Stimulated activated CD8-positive, alpha-beta memory T cell treated with anti-CD3 and anti-CD28 coated beads, Interleukin-12 subunit alpha, Interleukin-12 subunit beta, amount 100 ng/mL, for 24 hours (primary cell): ENCODE measurements around the gene STXBP5L.
A peak's percentile ranks its signal among the peaks of the same experiment; 100 is the strongest.
"Not testable (repeated sequence)": the region's sequence is repeated elsewhere in the genome, so short reads cannot be mapped to it uniquely, and the experiment has no call there.

Experiments
- DNase-seq: peaks from one replicate; pipeline ENCODE4 v3.0.0-alpha.2; 2020; ENCODE audit errors: extremely low read depth

The STXBP5L gene

DNA sequence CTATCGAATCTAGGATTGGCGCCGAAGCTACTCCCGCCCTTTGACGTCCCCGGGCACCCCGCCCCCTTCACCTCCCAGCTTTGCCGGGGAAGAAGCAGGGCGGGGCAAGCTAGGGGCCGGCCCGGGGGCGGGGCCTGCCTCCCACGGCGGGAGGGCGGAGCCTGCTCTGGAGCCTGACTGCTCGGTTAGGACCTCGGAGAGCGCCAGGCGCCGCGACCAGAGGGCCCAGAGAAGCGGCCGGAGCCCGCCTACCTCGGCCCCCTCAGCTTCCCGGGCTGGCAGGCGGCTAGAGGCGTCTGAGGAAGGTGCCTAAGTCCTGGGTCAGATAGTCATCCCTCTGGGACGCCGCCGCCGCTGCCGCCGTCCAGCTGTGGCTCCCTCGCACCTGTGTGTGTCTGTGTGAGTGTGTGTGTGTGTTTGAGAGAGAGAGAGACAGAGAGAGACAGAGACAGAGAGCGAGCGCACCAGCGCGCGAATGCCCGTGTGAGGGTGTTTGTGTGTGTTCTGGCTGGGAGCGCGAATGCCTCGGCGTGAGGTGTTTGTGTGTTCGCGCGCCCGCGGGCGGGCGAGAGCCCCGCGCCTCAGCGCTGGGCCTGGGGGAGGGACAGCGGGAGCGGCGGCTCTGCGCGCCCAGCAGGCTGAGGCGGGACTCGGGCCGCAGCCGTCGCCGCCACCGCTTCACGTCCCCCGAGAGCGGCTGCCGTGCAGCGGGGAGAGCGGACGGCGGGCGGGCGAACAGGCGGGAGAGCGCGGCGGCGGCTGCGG, at the start of gene STXBP5L:
STXBP5L (plus strand) TSS at position 176 of the 765 bp plus-strand sequence. CDS start 1,374 bp downstream, outside the sequence.
- peak; percentile 23 for DNase-seq

DNA sequence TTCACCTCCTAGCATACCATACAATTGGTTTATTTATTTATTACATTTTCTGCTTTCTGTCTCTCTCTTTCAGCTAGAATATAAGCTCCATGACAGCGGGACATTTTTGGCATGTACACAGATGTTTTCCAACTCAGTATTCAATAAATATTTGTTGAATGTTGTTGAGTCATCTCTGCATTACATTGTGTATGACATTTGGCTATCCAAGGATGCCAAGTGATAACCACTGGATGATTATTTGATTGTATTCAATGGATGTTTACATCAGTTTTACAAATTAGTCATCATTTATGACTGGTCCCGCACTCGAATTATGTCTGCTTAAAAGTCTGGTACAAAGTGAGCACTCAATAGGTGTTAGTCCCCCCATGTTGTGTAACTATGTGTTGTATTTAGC, 49.5 kb upstream of the STXBP5L start:
- no peak for DNase-seq

DNA sequence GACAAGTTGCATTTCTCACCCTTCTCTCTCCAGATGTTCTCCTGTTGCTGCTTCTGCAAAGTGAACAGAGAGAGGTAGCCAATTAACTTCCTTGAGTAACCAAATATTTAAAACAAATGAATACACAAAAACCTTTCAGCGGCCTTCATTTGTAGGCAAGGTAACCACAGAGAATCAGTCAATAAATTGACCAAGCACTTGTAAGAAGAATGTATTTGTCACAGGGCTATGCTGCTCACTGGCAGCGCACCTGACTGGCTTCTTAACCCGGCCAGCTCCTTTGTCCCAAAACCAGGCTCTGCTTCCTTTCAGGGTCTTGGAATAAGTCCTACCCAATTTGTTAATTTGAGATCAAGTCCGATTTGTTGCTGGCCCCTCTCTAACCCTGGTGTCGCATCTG, 43.5 kb upstream of the STXBP5L start:
- no peak for DNase-seq

DNA sequence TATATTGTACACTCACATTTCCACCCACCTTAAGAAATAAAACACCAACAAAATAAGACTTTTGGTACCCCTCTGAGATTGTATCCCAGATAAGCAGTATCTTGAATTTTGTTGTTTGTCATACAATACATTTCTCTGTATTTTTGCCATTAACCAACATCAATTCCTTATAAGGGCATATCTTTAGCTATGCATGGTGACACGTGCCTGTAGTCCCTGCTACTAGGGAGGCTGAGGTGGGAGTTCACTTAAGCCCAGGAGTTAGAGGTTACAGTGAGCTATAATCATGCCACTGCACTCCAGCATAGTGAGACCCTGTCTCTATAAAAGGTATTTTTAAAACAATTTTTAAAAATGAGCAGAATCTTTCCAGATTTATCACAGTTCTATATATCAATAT, 32.5 kb upstream of the STXBP5L start:
- DNase-seq, result no peak

GRCh38 chr3:120875989-120876388, 32.0 kb upstream of the STXBP5L start:
- no peak for DNase-seq

DNA sequence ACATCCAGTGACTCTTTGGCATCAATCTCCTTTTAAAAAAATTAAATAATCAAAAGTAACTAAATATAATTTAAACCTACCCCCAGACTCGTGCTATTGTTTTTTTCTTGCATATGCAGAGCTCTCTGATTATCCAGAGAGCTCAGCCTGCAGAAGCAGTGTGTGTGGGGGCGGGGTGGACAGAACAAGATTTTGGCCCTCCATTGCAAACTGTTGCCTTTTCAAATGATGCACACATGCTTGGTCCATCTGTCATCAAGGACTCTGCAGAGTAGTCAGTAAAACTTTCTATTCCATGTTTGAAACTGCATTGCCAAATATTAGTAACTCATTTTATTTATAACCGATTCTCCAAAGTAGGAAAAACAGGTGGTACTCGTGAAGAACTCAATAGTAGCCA, 28.6 kb upstream of the STXBP5L start:
- no peak for DNase-seq

DNA sequence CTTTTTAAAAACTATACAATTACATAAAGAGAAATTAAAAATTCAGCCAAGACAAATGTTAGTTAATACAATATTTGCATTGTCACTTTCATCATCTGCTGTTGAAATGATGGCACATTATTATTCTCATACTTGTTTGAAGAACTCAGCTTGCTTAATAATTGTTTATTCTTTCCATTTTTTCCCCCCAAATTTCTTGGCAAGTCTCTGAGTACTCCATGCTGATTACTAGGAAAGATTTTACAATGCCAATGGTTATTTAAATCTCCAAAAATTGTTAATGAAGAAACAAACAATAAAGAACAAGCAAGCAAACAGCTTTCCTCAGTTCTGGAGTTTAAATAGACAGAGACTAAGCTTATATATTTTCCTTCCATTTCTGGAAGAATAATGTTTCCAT, 15.1 kb upstream of the STXBP5L start:
- no peak for DNase-seq

DNA sequence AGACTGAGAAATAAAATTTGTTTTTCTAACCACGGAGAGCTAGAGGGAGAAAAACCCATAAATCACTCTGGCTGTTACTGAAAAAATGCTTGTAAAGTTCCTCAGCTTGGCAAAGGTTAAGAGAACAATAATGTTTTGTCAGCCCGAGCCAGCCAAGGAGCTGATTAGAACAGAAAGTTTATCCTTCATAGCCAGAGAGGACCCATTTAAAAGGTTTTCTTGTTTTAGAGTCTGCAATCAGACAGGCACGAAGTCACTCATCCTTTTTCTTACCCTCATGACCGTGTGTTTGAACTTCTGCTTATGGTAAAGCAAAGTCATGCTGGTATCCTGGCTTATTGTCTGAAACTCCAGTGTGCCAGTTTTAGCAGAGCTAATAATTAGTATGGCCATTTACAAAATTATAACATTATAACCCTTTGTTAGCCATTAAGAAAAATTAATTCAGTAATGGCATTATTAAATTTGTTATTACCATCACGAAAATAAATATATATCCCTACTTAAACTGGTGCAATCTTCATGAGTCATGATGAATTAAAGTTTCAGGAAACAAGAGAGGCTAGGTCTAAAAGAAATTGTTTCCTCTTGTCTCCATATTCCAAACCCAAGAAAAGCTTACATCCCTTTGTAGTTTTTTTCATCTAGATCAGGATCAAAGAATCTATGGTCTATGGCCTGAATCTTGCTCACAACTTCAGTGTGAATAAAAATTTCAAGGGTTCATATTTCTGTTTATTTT, 13.5 kb upstream of the STXBP5L start:
- DNase-seq, result no peak

GRCh38 chr3:120901716-120902115, 6.3 kb upstream of the STXBP5L start:
- DNase-seq, result not testable (repeated sequence)

DNA sequence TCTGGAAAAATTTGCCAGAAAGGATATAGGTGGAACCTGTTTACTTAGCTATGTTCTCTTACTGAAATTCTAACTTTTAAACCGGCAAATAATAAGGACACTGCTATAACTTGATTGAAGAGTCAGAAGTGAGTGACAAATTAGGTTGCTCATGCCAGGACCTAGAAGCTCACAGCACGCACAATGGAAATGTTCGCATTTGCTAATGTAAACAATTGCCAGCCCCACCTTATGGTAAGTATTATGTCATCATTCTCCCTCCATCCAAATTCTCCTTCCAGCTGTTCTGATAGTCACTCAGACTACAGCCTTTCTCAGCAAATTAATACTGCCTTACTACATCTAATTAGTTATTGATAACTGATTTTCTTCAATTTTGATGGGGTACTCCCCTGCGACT, 4.8 kb upstream of the STXBP5L start:
- DNase-seq, result no peak

DNA sequence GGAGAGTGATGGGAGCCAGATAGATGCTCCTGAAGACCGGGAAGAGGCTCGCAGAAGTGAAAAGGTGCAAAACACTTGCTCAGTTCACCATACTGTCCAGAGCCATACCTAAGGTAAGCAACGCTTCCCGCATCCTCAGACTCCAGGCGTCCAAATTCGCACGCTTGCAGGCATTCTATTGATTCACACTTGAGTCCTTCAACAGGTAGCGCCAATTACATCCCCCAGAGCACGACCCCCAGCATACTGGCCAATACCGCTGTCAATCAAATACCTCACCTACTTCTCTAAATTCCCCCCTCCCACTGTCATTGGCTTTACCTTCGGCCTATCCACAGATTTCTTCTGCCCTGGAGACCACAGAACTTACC, 361 bp upstream of the STXBP5L start:
- DNase-seq, result no peak

DNA sequence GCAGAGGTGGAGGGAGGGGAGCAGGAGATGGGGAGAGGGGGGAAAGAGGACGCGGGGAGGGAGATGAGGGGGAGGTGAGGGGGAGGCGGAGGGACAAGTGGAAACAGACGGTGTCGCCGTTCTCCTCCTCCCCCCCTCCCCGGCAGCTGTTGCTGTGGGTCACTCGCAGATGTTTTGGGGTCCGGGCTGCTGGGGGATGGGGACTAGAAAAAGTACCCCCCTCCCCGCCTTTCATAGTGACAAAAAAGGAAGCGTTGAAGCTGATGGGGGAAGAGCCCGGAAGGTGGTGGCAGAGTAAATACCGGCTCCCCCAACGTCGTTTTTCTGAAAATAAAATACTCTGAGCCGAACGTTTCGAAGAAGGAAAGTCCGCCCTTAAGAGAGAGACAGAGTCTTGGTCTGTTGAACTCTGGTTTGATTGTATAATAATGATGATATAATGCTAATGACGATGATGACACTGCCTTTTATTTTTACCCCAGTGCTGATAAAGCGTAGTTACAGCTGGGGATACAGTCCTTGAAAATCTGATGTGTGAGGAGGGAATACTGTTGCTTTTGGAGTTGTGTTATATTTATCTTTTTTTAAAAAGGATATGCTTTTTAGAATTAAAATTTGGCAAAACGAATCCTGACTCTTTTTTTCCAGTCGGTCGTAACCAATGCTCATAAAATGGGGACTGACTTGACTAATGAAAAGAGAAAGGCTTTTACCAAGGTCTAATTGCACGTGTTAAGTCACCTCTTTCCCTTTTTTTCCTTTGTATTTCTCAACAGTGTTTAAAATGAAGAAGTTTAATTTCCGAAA, 993 bp downstream of the STXBP5L start:
- DNase-seq, result no peak

GRCh38 chr3:120909602-120909878, 1.5 kb downstream of the STXBP5L start:
- DNase-seq, result no peak

DNA sequence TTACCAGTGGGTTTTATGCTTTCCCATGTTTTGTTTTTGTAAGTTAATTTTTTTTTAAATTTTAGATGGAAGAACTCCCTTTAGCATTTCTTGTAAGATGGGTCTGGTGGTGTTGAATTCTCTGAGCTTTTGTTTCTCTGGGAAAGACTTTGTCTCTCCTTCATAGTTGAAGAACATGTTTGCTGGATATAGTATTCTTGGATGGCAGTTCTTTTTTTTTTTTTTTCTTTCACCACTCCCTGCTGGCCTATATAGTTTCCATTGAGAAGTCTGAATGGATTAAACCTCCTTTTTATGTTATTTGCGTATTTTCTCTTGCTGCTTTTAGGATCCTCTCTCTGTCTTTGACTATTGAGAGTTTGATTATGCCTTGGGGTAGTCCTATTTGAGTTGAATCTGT, 18.1 kb downstream of the STXBP5L start:
- DNase-seq, result no peak

DNA sequence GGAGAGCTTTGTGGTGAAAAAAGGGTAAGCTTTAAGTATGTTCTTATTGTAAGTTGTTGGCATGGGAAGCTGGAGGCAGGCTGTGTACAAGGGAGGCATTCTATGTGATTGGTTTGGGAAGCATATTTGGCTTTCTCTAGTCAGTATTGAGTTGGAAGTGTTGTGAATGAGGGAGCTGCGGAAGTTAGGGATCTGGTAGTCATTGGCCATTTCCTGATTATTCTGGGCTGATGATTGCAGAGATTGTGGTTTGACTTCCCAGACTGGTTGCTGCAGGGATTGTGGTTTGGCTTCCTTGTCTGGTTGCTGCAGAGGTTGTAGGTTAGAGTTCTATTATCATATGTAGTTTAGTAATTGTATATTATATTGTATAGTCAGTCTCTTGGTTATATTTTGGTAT, 21.0 kb downstream of the STXBP5L start:
- DNase-seq, result no peak

DNA sequence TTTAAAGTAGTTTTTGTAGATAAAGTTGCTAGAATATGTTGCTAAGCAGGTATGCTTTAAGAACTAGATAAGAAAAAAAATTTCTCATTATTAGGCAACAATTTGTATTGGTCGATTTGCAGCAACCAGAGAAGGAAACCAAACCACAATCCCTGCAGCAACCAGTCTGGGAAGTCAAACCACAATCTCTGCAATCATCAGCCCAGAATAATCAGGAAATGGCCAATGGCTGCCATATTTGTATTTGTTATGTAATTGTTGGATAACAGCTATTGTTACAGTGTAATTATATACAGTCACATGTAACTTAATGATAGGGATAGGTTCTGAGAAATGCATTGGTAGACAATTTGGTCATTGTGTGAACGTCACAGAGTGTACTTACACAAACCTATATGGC, 23.6 kb downstream of the STXBP5L start:
- no peak for DNase-seq

DNA sequence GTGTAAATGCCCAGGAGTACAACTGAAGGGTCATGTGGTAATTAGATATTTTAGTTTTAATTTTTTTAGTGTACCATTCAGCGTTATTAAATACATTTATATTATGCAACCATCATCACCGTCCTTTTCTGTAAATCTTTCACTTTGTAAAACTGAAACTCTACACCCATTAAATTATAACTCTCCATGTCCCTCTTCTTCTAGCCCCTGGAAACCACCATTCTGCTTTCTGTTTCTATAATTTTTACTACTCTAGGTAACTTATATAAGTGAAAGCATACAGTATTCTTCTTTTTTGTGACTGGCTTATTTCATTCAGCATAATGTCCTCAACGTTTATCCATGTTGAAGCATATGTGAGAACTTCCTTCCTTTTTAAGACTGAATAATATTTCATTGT, 48.1 kb downstream of the STXBP5L start:
- no peak for DNase-seq

DNA sequence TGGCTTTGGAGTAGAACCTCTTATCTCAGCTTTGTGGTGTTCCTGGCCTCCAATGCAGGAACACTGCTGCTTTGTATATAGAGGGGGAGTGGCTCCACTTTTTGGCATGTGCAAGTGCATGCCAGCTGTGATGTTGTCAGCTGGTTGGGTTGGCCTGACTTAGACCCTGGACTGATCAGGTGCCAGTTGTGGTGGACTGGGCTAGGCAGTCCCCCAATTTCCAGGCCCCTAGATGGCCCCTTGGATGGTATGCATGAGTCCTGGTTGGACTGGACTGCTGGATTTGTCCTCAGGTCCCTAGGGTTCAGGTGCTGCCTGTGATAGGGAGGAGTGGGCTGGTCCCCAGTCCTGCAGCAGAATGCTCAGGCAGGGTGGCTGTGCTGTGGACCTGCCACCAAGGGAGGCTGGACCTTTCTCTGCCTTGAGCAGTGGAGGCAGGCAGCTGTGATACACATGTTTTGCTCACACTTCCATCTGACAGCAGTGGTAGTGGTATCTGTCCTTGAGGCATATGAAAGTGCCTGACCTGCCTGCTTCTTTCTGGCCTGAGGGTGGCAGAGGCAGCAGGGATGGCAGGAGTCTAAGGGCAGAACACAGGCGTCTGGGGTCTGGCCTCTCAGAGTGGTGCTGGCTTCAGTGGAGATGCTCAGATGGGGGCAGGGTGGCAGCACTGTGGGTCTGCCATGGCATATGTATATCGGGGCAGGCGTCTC, 74.8 kb downstream of the STXBP5L start:
- DNase-seq, result no peak

GRCh38 chr3:120983321-120983665, 75.3 kb downstream of the STXBP5L start:
- no peak for DNase-seq

- DNase-seq, result no peak
These were observed 75.8 kb downstream of the STXBP5L start for GRCh38 chr3:120983841-120984240.

DNA sequence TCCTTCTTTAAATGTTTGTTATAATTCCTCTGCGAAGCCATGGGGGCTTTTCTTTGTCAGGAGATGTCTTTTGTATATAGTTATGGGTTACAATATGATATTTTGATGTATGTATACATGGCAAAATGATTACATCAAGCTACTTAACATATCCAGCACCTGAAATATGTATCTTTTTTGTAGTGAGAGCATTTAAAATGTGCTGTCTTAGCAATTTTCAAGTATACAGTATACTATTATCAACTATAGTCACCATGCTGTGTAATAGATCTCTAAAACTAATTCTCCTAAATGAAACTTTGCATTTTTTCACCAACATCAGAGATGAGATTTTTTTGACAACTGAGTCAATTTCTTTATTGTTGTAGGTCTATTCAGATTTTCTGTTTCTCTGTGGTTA, 77.2 kb downstream of the STXBP5L start:
- no peak for DNase-seq

GRCh38 chr3:120988994-120989393, 81.0 kb downstream of the STXBP5L start:
- no peak for DNase-seq
